Endothelial cell of umbilical vein (primary cell): ENCODE data around the gene SMARCA2. TPM values are rescaled to one million over a fixed set of nuclear protein-coding genes. Genes with fewer than 3 reads are reported as not detected.

Source experiments
- BruUV-seq: library from RNA; stranded (reverse); fragments of 400-500 nt; replicated peaks from 2 replicates; lab custom pipeline; 2021; lab: Mats Ljungman, UMichigan
- CTCF ChIA-PET: fragments of 300-600, 350-600 bp; sonication (Branson Sonifier 250); formaldehyde crosslinking; loops from one replicate; lab custom pipeline; 2021; ENCODE audit warnings: antibody characterized with exemption, inconsistent platforms; lab: Charles Lee
- POLR2A ChIA-PET: fragments of 300-600, 350-600 bp; sonication (Branson Sonifier 250); formaldehyde crosslinking; loops from one replicate; lab custom pipeline; 2021; ENCODE audit warnings: antibody characterized with exemption, inconsistent platforms; lab: Charles Lee
- DNase-seq: peaks from one replicate; pipeline ENCODE4 v3.0.0-alpha.2; 2011; ENCODE audit warnings: low read depth, low spot score
- FAIRE-seq: peaks from 2 replicates; lab custom pipeline; 2011; peaks lifted over from hg19 to GRCh38; lab: Jason Lieb, UNC
- H2AFZ ChIP-seq: 2 replicates; pipeline ENCODE4 v1.6.0; 2012; ENCODE audit warnings: low read depth, low read length, control low read depth, inconsistent platforms
- H3K27ac ChIP-seq: 2 replicates; pipeline ENCODE4 v1.5.1; 2011; ENCODE audit warnings: low read depth, mild to moderate bottlenecking, control low read depth, low read length, moderate library complexity; ENCODE audit not compliant: insufficient read depth
- H3K27me3 ChIP-seq, 2 experiments: 2 replicates each; pipeline versions ENCODE4 v1.6.0 to v1.6.1; 2011; ENCODE audit warnings: low read length in 2 of 2, mixed read lengths in 1 of 2; ENCODE audit not compliant: control insufficient read depth in 2 of 2, insufficient read depth in 2 of 2
- H3K36me3 ChIP-seq, 2 experiments: 2 replicates in 1 of 2; 3 replicates in 1 of 2; pipeline ENCODE4 v1.5.1; 2011; ENCODE audit warnings: low read length in 2 of 2, mild to moderate bottlenecking in 1 of 2, moderate library complexity in 1 of 2; ENCODE audit not compliant: control insufficient read depth in 2 of 2, insufficient read depth in 2 of 2; ENCODE audit errors: extremely low read depth in 1 of 2
- H3K4me1 ChIP-seq: 3 replicates; pipeline ENCODE4 v1.5.1; 2011; ENCODE audit warnings: mild to moderate bottlenecking, low read length; ENCODE audit not compliant: control insufficient read depth, insufficient read depth; ENCODE audit errors: extremely low read depth
- H3K4me2 ChIP-seq: 2 replicates; pipeline ENCODE4 v1.6.1; 2011; ENCODE audit warnings: low read length, control low read depth, mixed read lengths; ENCODE audit not compliant: insufficient read depth
- H3K4me3 ChIP-seq, 3 experiments: fragments of 200-600 bp in 1 of 3; sonication (generic), shearing (Covaris generic) in 1 of 3; replicated peaks in 1 of 3; 2 replicates each; pipeline ENCODE4 v1.5.1; 2011 to 2016; ENCODE audit warnings: control low read depth in 3 of 3, low read length in 3 of 3, mild to moderate bottlenecking in 2 of 3, inconsistent platforms in 1 of 3, low read depth in 1 of 3, moderate library complexity in 1 of 3; ENCODE audit not compliant: insufficient read depth in 1 of 3
- H3K79me2 ChIP-seq: 2 replicates; pipeline ENCODE4 v1.6.0; 2012; ENCODE audit warnings: low read length, inconsistent platforms; ENCODE audit not compliant: control insufficient read depth, insufficient read depth
- H3K9ac ChIP-seq: replicated peaks from 2 replicates; pipeline ENCODE3; 2011; ENCODE audit warnings: low read length, control low read depth; ENCODE audit not compliant: insufficient read depth; ENCODE audit errors: extremely low read depth
- H3K9me1 ChIP-seq: replicated peaks from 3 replicates; pipeline ENCODE4 v1.6.0; 2011; ENCODE audit warnings: mild to moderate bottlenecking, low read length; ENCODE audit not compliant: control insufficient read depth, insufficient read depth; ENCODE audit errors: extremely low read depth
- H3K9me3 ChIP-seq: replicated peaks from 2 replicates; pipeline ENCODE4 v1.5.1; 2012; ENCODE audit warnings: low read length, inconsistent platforms; ENCODE audit not compliant: control insufficient read depth, insufficient read depth
- H4K20me1 ChIP-seq: replicated peaks from 2 replicates; pipeline ENCODE3; 2011; ENCODE audit warnings: mild to moderate bottlenecking, low read length; ENCODE audit not compliant: control insufficient read depth, insufficient read depth; ENCODE audit errors: extremely low read depth
- EZH2 ChIP-seq: IDR thresholded peaks from 2 replicates; pipeline ENCODE4 v1.6.1; 2012; ENCODE audit warnings: borderline replicate concordance, low read depth, mild to moderate bottlenecking, moderate library complexity, low read length, inconsistent platforms; ENCODE audit not compliant: severe bottlenecking
- FOS ChIP-seq: IDR thresholded peaks from 2 replicates; pipeline ENCODE4 v1.6.1; 2011; ENCODE audit warnings: mild to moderate bottlenecking, low read length, moderate library complexity, borderline replicate concordance; ENCODE audit not compliant: insufficient read depth
- JUN ChIP-seq: IDR thresholded peaks from 2 replicates; pipeline ENCODE4 v1.6.1; 2011; ENCODE audit warnings: borderline replicate concordance, low read depth; ENCODE audit not compliant: insufficient read length, insufficient read depth
- dilution Hi-C: fragments of 300-500 bp; cut with MboI; formaldehyde crosslinking; loops from one replicate; pipeline ENCODE4 v1.15.0; 2019; ENCODE audit warnings: low sequenced_read_pairs; ENCODE audit not compliant: extremely low pct_ligation_motif_present
- intact Hi-C: fragments of 100-400 bp; cut with micrococcal nuclease; formaldehyde crosslinking; loops from one replicate; pipeline ENCODE4 v1.10.0; 2022
- polyA plus RNA-seq, 4 experiments: library from polyadenylated mRNA; depleted of rRNA in 3 of 4; stranded (reverse) in 3 of 4; unstranded in 1 of 4; fragments of >200 nt; gene quantifications; 2 replicates each; pipeline versions ENCODE4 v1.2.1 to v1.2.3, GENCODE V29; 2011 to 2012; ENCODE audit warnings: missing spikeins in 1 of 4
- total RNA-seq: library from RNA; stranded (reverse); gene quantifications from 2 replicates; pipeline ENCODE4 v1.2.3, GENCODE V29; 2021
- TF ChIP-seq, protein P1 (sequence below), 2 donors: IDR thresholded peaks; 1 replicate in 1 of 2; 2 replicates in 1 of 2; pipeline ENCODE4 v1.5.1; 2011; ENCODE audit warnings: low read length in 2 of 2, mild to moderate bottlenecking in 2 of 2, moderate library complexity in 2 of 2, control low read depth in 1 of 2, inconsistent platforms in 1 of 2, low read depth in 1 of 2; ENCODE audit not compliant: insufficient read depth in 1 of 2; ENCODE audit errors: extremely low read depth in 1 of 2

SMARCA2 gene
- total and polyA plus RNA-seq, 2 donors (not counting 3 experiments of a cell fraction or from before 2014, with no cell fraction given): 54.5 to 79.9 TPM

GRCh38 chr9:1986341-1986740, 28.8 kb upstream of the SMARCA2 start:
- no peak for FAIRE-seq
- Histone ChIP-seq H3K4me1 (no peaks in the 10 kb centered on the region), H3K36me3 (no peaks in the 10 kb centered on the region), H3K27ac (no peak overlapping the region), H3K9ac (no peak overlapping the region), H3K9me1 (no peaks in the 10 kb centered on the region), H4K20me1 (no peaks in the 10 kb centered on the region), H2AFZ (no peak overlapping the region), H3K9me3 (no peaks in the 10 kb centered on the region), H3K27me3 (no peaks in the 10 kb centered on the region), H3K4me2 (no peak overlapping the region), H3K4me3 (no peak overlapping the region), H3K79me2 (no peaks in the 10 kb centered on the region)
- POLR2A ChIA-PET: no interaction called here
- TF ChIP-seq, protein P1, sequence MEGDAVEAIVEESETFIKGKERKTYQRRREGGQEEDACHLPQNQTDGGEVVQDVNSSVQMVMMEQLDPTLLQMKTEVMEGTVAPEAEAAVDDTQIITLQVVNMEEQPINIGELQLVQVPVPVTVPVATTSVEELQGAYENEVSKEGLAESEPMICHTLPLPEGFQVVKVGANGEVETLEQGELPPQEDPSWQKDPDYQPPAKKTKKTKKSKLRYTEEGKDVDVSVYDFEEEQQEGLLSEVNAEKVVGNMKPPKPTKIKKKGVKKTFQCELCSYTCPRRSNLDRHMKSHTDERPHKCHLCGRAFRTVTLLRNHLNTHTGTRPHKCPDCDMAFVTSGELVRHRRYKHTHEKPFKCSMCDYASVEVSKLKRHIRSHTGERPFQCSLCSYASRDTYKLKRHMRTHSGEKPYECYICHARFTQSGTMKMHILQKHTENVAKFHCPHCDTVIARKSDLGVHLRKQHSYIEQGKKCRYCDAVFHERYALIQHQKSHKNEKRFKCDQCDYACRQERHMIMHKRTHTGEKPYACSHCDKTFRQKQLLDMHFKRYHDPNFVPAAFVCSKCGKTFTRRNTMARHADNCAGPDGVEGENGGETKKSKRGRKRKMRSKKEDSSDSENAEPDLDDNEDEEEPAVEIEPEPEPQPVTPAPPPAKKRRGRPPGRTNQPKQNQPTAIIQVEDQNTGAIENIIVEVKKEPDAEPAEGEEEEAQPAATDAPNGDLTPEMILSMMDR (IDR thresholded peaks at IDR 0.05; ENCODE audit: extremely low read depth in 1 of 2, insufficient read depth in 1 of 2, low read depth in 1 of 2, low read length in 2 of 2): no peak
- no peak for TF ChIP-seq EZH2
- intact Hi-C loops: no loop called here
- CTCF ChIA-PET: no interaction called here
- BruUV-seq: no TSS peak
- no peak for DNase-seq
- dilution Hi-C loops: no loop called here

DNA sequence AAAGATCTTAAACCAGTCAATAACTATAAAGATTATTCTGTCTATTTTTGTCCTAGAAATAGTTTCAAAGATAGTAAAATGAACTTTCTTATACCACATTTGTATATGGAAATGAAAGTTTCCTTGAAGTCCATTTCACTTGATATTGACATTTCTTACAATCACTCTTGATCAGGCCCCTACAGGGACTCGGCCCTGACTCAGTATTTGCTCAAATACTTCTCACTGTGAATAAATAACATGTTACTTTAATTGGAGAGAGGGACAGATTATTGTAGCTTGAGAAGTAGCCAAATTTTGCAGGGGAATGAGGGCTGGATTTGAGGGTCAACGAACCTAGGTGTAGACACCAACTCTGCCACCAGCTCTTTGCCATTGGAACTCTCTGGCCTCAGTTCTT, 25.6 kb upstream of the SMARCA2 start:
- Histone ChIP-seq H3K4me2 (no peak overlapping the region), H3K27ac (no peak overlapping the region), H3K4me3 (no peak overlapping the region), H3K9me3 (no peaks in the 10 kb centered on the region), H3K79me2 (no peaks in the 10 kb centered on the region), H4K20me1 (no peaks in the 10 kb centered on the region), H3K9me1 (no peaks in the 10 kb centered on the region), H2AFZ (no peak overlapping the region), H3K36me3 (no peaks in the 10 kb centered on the region), H3K9ac (no peak overlapping the region), H3K4me1 (no peaks in the 10 kb centered on the region), H3K27me3 (no peaks in the 10 kb centered on the region)
- no peak for FAIRE-seq
- no peak for TF ChIP-seq EZH2
- no peak for TF ChIP-seq JUN
- no peak for TF ChIP-seq FOS
- POLR2A ChIA-PET: no interaction called here
- CTCF ChIA-PET: no interaction called here
- intact Hi-C loops: no loop called here
- DNase-seq: no peak
- BruUV-seq: no TSS peak
- dilution Hi-C loops: no loop called here
